Measurements from ENCODE around the gene PIR. TPM values are rescaled to one million over a fixed set of nuclear protein-coding genes. Genes with fewer than 3 reads are reported as not detected.

PIR gene
- 1 to 10 TPM; 1.7 to 2.1 TPM for total RNA-seq

- ChIA-PET CTCF (interaction anchor here (0.5 to 0.6 kb wide), 2 partner anchors 531 to 1531 kb away, joined by 3 read pairs; no protein-coding TSS in a partner anchor), POLR2A (no interaction called here)
Measured at GRCh38 chrX:15493118-15493962, at the start of gene PIR. Gene PIR (minus strand): TSS chrX:15493333. CDS start chrX:15491257, 2,076 bp downstream.

DNA sequence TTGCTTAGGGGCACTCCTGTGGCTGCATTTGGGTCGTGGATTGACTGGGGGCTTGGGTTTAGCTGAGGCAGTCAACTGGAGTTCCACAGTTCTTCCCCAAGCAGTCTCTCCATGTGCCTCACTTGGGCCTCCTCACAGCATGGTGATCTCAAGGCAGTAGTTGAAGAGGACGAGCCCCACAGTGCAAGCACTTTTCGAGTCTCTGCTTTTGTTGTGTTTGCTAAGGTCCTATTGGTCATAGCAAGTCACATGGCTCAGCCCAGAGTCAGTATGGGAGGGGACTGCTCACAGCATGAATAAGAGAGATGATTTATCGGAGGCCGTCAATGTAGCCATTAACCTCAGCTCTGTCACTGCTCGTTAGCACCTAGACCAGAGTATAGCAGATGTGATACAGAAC is 37.2 kb upstream of the PIR start:
- ChIA-PET CTCF (no interaction called here), POLR2A (no interaction called here)

DNA sequence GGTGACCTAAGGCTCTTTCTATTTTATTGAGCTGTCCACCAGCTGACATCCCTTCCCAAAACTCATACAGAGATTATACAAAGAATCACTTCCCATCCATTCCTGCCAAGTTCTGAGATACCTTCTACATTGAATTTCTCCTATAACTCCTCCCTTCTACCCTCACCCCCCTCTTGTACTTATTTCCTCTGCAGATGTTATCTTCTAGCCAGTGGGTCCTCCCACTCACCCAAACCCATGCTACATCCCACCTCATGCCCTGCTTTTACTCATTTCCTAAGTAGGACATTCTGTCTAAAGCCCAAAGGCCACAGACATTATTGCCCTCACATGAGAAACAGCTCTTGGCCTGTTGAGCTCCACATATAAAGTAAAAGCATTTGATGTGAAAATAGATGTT is 36.0 kb upstream of the PIR start:
- CTCF ChIA-PET = no interaction called here
- POLR2A ChIA-PET = no interaction called here

- CTCF ChIA-PET = no interaction called here
- POLR2A ChIA-PET = no interaction called here
Measured at GRCh38 chrX:15525664-15526416, 32.7 kb upstream of the PIR start.

DNA sequence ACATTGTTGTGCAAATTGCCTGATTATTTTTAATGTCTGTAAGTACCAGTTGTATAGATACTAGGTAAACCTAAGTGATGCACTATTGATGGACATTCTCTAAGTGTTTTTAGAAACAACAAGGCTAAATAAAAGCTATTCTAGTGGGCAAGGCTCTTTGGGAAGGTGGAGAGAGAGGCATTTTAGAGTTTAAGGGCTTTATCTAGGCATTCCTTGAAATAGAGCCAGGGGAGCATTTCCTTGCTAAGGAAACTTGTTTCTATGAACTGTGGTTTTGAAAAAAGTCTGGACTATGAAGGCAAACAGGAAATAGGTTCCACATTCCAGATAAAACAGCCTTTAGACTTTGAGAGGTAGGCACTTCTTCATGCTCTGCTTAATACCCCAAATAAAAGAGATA is 31.3 kb upstream of the PIR start:
- ChIA-PET POLR2A (no interaction called here), CTCF (no interaction called here)

DNA sequence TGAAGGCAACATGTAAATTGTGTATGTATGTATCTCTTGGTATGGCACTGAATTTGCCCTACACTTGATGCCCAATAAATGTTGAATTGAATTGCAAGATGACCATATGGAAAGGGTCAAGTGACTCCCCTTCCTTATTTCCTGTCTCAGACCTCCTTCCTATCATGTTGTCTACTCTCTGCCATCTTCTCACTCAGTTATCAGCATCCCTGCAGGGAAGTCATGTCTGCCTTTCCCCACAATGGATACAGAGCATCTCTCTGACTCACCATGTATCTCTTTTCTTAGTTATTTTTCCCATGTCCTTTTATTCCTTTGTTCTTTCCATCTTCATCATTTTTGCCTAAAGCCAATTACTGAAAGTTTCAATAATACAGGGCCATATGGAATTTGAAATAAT is 30.0 kb upstream of the PIR start:
- ChIA-PET CTCF (interaction anchor here (1.6 kb wide), 1 partner anchor 20 kb away, joined by 3 read pairs; no protein-coding TSS in a partner anchor), POLR2A (no interaction called here)

DNA sequence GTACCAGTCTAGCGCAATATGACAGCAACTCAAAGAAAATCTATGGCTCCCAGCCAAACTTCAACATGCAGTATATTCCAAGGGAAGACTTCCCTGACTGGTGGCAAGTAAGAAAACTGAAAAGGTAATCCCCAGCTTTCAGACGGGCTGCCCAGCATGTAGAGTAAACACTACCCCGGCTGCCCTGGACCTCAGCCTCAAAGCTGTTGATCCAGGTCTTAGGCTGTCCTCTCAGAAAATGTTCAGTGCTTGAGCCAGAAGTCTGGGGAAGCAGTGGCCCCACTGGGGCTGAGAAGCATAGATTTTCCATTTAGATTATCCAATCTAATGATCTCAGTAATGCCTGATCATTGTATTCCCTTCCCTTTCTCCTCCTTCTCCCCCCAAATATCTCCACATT is 29.3 kb upstream of the PIR start:
- CTCF ChIA-PET = interaction anchor here (1.6 kb wide), 1 partner anchor 19 kb away, joined by 3 read pairs; no protein-coding TSS in a partner anchor
- POLR2A ChIA-PET = no interaction called here

DNA sequence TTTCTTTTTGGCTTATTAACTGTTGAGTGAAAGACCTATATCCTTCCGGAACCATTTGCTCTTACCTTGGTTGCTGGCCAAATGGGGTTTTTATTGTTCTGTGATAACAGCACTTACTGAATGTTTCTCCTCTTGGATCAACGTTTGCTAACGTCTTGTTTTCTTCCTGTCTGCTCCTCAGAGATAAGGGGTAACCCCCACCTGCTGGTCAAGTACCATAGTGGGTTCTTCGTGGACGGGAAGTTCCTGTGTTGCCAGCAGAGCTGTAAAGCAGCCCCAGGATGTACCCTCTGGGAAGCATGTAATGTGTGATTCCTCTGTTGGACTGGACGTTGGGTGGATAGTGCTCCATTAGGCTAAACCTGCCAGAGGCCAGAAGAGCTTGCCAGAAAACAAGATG is 22.8 kb upstream of the PIR start:
- CTCF ChIA-PET = no interaction called here
- POLR2A ChIA-PET = no interaction called here

DNA sequence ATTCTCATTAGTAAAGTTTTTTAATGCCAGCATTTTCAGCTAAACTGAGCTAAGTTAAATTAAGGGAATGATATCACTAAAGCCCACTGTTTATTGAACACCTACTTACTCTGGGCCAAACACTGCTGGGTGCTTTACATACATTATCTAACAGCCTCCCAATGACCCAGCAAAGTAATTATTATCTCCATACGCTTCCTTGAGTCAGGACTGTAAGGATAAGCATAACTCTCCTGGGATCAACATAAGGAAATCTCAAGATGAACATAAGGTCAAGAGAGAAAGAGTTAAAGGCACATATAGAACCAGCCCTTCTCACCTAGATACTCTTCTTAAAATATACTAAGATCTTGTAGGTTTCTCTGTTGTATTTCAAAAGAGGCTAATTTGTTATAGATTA is 21.1 kb upstream of the PIR start:
- POLR2A ChIA-PET = no interaction called here
- CTCF ChIA-PET = no interaction called here

GRCh38 chrX:15512401-15512965 is 19.4 kb upstream of the PIR start:
- ChIA-PET POLR2A (no interaction called here), CTCF (no interaction called here)

- CTCF ChIA-PET = no interaction called here
- POLR2A ChIA-PET = no interaction called here
Measured at GRCh38 chrX:15511563-15511962, 18.4 kb upstream of the PIR start.

DNA sequence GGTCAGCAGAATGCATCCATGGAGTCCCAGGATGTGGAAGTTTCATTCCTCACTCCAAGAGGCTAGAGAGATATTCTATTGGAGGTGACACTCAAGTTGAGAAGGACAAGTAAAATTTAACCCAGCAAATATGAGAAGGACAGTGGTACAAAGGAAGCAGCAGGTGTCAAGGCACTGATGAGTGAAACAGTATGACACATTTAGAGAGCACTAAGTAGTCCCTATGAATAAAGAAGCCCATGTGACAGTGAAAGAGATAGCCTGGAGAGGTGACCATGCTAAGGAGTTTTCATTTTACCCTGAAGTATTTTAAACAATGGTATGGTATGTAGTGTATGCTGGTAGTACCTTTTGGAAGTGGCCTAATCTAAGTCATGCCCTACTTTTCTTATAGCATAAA is 16.7 kb upstream of the PIR start:
- POLR2A ChIA-PET = no interaction called here
- CTCF ChIA-PET = no interaction called here

DNA sequence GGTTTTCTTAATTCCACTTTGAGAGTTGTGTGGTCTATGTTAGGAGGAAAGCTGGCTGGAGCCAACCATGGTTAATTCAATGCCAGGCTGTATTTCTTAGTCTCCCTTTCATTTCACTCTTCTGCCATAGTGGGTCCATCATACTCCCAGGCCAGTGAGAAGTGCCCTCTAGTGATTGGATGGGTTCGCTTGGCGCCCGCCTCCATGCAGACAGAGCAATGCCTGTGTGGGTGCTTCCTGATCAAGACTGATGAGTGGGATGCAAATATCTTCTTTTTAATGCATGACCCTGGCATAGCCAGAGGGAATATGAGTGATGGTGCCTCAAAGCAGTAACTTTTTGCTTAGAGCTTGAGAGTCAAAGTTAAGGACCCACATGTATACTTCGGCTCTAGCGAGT is 13.9 kb upstream of the PIR start:
- ChIA-PET POLR2A (no interaction called here), CTCF (no interaction called here)

- ChIA-PET POLR2A (no interaction called here), CTCF (no interaction called here)
Measured at GRCh38 chrX:15505101-15505500, 12.0 kb upstream of the PIR start.

GRCh38 chrX:15504661-15505060 is 11.5 kb upstream of the PIR start:
- ChIA-PET CTCF (no interaction called here), POLR2A (no interaction called here)

DNA sequence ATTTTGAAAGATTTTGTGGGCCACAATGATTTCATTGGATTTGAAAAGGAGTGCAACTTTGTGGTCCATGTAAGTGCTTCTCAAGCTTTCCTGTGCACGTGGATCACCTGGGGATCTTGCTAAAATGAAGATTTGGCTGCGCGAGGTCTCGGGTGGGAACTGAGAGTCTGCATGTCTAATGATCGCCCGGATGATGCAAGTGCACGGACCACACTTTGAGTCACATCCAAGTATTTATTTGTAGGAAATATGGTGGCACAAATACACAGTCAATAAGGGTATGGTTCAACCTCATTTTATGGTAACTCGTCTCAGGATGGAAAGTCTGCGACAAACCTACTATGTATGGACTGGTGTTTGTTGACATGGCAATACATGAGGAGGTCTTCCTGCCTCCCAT is 8.4 kb upstream of the PIR start:
- POLR2A ChIA-PET = no interaction called here
- CTCF ChIA-PET = no interaction called here

DNA sequence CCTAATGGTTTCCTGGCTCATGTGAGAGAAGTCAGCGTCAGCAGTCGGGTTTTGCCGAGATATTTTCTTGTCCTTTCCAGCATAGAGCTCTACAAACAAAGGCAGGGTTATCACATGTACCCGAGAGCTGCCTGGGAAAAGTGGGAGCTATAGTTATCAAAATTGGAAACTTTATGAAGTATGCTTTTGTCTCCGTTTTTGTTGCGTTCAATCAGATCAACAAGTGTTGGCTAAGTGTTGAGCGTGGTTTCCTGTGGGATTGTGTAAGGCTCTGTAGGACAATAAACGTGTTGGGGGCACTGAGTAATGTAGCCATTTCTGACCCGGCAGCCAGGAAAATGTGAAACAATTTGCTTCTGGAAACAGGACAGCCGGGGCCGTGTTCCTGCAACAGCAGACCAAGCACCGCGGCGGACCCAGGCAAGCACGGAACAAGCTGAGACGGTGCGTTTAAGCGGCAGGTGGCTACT is 7.4 kb upstream of the PIR start, which contains the start of gene BMX:
Gene BMX, plus strand, starts transcription at position 311 of the 470 bp plus-strand sequence. CDS start 7,547 bp downstream, outside the sequence.
- CTCF ChIA-PET = no interaction called here
- POLR2A ChIA-PET = no interaction called here

DNA sequence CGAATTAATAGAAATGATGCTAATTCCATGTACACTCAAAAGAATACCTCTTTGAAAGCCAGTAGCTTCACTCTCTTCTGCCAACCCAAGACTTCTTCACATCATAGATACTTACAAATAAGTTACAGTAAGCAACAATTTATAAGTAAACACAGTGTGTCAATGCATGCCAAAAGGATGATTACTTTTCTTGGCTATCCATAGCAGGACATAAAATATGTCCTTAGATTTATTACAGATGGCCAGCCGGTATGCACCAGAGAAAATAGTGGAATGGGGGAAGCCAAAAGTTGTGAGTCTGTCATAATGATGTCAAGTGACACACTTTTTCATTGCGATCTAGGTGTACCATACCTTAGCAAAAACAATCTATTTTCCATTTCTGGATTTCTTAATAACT is 6.8 kb upstream of the PIR start:
- ChIA-PET POLR2A (no interaction called here), CTCF (no interaction called here)

- ChIA-PET CTCF (interaction anchor here (0.6 to 1.3 kb wide), 2 partner anchors 132 to 915 kb away, joined by 3 read pairs; no protein-coding TSS in a partner anchor), POLR2A (no interaction called here)
Measured at GRCh38 chrX:15498741-15499140, 5.6 kb upstream of the PIR start.

GRCh38 chrX:15497865-15498264 is 4.7 kb upstream of the PIR start:
- ChIA-PET CTCF (interaction anchor here (0.7 to 1.3 kb wide), 2 partner anchors 133 to 824 kb away, joined by 3 to 4 read pairs; no protein-coding TSS in a partner anchor), POLR2A (no interaction called here)

DNA sequence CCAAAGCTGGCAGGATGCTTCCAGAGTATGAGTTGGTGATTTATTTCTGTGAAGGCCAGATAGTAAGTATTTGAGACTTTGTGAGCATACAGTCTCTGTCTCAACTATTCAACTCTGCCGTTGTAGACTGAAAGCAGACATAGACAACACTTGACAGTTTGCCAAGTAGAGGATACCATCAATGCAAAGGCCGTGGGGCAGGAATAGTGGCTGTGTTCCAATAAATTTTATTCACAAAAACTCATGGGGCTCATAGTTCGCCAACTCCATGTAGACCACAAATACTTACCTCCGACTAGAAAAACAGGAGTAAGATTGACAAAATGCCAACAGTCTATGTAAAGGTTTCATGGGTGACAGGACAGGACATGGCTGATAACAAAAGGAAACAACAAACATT is 3.7 kb upstream of the PIR start:
- POLR2A ChIA-PET = no interaction called here
- CTCF ChIA-PET = no interaction called here
